Colonic mucosa (tissue), 4 donors: ENCODE measurements around the gene CD82. TPM values are rescaled to one million over a fixed set of nuclear protein-coding genes. Genes with fewer than 3 reads are reported as not detected.

ENCODE experiments used
- DNase-seq: peaks from one replicate; pipeline ENCODE4 v3.0.0-alpha.2; 2020
- H3K27ac ChIP-seq: fragments of 200-600 bp; one replicate; pipeline ENCODE4 v1.8.0; 2021
- H3K27me3 ChIP-seq: fragments of 200-600 bp; one replicate; pipeline ENCODE4 v1.8.0; 2021
- H3K36me3 ChIP-seq: fragments of 200-600 bp; one replicate; pipeline ENCODE4 v1.8.0; 2021
- H3K4me1 ChIP-seq: fragments of 200-600 bp; one replicate; pipeline ENCODE4 v1.8.0; 2021; ENCODE audit warnings: mild to moderate bottlenecking
- H3K4me3 ChIP-seq: fragments of 200-600 bp; one replicate; pipeline ENCODE4 v1.8.0; 2021
- H3K9ac ChIP-seq, 2 donors: one replicate each; pipeline ENCODE4 v1.7.0; 2013; ENCODE audit warnings: control low read depth in 2 of 2, low read depth in 2 of 2, low read length in 2 of 2
- H3K9me3 ChIP-seq: fragments of 200-600 bp; one replicate; pipeline ENCODE4 v1.8.0; 2021
- intact Hi-C: fragments of 100-400 bp; cut with DNase I; formaldehyde crosslinking; loops from one replicate; pipeline ENCODE4 v1.14.1; 2022
- total RNA-seq, 2 donors: library from RNA; stranded (reverse); fragmentation: NEBNext Ultra II Directional in 1 of 2; extraction: Animal tissue kit (Norgen Biotek cat#: 25700) in 1 of 2; gene quantifications; one replicate each; pipeline ENCODE4 v1.2.1, GENCODE V29; 2021
- TF ChIP-seq, protein P1 (sequence below): fragments of 200-600 bp; IDR thresholded peaks from one replicate; pipeline ENCODE4 v1.8.0; 2022; ENCODE audit warnings: antibody characterized with exemption, mild to moderate bottlenecking
- donor health status: healthy.
- donor health status: DM: no; HTN: no; CAD: no.
- donor health status: DM: no; HTN: no; CAD: no.

CD82 gene
- total RNA-seq, 2 donors from 2014 or later: 36.2 to 41.6 TPM

DNA sequence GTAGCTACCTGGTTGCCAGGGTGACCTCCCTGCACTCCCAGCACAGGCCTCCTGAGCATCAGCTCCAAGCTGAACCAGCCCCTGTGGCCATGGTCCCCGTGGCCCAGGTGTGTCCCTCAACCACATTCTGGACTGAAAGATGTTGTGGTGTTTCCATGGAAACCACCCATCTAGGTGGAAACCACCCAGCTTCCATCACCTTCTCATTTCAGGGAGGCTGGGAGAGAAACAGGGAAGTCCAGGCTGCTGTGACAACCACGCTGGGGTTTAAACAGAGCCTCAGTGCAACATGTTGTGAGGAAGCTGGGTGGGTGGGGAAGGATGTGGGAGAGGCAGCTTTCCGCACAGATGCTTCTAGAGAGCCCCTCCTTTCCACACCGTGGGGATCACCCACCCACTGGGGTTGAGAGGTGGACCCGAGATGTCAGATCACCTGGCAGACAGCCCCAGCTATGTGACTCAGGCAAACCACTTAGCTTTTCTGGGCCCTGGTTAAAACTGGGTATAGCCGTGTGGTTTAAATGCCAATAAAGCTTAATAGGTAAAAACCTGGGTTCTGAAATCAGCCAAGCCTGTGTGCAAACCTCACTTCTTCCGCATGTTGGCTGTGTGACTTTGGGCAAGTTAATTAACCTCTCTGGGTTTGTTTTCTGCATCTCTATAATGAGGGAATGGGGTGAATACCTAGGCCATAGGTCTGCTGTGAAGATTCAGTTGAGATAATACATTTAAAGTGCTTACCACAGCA lies 46.4 kb downstream of the CD82 start:
- H3K4me1 ChIP-seq: no peaks in the 10 kb centered on the region
- no peak overlapping the region for H3K9ac ChIP-seq
- intact Hi-C loops: loop anchor here (10.0 kb wide), 1 partner anchor 307 kb away; no protein-coding TSS in a partner anchor
- TF ChIP-seq, protein P1, sequence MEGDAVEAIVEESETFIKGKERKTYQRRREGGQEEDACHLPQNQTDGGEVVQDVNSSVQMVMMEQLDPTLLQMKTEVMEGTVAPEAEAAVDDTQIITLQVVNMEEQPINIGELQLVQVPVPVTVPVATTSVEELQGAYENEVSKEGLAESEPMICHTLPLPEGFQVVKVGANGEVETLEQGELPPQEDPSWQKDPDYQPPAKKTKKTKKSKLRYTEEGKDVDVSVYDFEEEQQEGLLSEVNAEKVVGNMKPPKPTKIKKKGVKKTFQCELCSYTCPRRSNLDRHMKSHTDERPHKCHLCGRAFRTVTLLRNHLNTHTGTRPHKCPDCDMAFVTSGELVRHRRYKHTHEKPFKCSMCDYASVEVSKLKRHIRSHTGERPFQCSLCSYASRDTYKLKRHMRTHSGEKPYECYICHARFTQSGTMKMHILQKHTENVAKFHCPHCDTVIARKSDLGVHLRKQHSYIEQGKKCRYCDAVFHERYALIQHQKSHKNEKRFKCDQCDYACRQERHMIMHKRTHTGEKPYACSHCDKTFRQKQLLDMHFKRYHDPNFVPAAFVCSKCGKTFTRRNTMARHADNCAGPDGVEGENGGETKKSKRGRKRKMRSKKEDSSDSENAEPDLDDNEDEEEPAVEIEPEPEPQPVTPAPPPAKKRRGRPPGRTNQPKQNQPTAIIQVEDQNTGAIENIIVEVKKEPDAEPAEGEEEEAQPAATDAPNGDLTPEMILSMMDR: no peak
- H3K27ac ChIP-seq: no peak overlapping the region
- no peaks in the 10 kb centered on the region for H3K9me3 ChIP-seq
- H3K36me3 ChIP-seq: no peaks in the 10 kb centered on the region
- H3K27me3 ChIP-seq: no peaks in the 10 kb centered on the region
- H3K4me3 ChIP-seq: no peak overlapping the region
- no peak for DNase-seq

DNA sequence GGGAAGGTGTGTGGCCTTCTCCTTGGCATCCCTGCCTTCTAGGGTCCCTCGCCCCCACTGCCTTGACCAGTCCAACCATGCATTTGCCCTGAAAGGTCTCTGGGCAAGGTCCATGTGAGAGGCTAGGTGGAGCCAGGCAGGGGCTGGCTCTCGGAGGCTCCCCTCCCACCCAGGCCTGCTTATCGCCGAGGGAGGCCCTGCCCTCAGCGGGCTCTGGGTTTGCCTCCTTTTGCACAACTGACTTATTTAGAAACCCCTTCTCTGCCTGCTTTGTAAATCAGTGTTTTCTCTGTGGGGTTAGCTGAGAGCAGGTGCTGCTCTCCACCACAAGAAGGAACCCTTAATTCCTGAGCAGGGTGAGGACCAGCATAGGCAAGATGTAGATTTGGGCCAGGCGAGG lies 47.7 kb downstream of the CD82 start:
- TF ChIP-seq, protein P1: no peak
- H3K9me3 ChIP-seq: no peaks in the 10 kb centered on the region
- DNase-seq: no peak
- no peak overlapping the region for H3K4me3 ChIP-seq
- no peaks in the 10 kb centered on the region for H3K27me3 ChIP-seq
- intact Hi-C loops: loop anchor here (10.0 kb wide), 1 partner anchor 308 kb away; no protein-coding TSS in a partner anchor
- H3K36me3 ChIP-seq: no peaks in the 10 kb centered on the region
- no peak overlapping the region for H3K27ac ChIP-seq
- H3K9ac ChIP-seq: no peak overlapping the region
- no peaks in the 10 kb centered on the region for H3K4me1 ChIP-seq

DNA sequence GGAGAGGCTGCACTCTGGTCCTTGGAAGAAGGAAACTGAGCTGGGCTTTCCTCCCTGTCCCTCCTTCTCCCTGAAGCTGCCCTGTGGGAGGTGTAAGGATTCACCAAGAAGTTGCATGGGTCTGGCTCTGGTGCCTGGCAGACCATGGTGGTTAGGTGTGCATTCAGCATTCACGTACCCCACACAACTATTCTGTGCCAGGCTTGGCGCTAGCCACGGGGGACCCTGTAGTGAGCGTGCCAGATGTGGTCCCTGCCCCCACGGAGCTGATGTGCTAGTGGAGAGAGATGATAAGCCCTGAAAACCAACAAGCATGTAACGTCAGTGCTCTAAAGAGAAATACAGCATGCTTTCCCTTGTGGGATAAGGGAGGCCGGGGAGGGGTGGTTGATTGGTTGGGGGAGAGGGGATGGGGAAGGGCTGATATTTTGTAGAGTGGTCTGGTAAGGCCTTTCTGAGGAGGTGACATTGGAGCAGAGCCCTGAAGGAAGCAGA lies 48.9 kb downstream of the CD82 start:
- TF ChIP-seq, protein P1: no peak
- no peak for DNase-seq

DNA sequence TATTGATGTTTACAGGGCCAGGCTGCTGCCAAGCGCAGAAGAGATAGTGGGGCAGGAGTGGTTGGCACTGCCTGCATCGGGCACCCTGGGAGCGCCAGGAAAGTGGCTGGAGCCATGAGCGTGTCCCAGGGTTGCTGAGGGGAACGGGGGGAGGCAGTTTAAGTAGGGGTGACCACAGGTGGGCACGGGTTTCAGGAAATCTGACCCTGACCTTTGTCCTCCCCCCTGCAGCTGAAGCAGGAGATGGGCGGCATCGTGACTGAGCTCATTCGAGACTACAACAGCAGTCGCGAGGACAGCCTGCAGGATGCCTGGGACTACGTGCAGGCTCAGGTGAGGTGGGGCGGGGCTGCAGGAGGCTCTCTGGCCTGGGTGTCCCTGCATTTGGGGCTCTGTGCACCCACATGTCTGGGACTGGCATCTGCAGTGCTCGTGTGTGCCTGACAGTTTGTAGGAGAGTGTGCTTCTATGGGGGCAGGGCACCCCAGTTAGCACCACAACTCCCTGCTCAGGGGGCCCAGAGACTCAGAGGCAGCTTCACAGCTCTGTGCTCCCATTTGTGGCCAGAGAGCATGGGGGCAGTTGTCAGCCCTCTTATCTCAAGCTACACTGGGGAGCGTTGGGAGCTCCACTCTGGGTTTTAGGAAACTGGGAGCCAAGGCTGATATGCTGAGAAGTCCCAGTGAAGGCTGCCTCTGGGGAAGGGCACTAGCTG lies 49.7 kb downstream of the CD82 start:
- no peak overlapping the region for H3K27ac ChIP-seq
- TF ChIP-seq, protein P1: no peak
- no peak overlapping the region for H3K4me3 ChIP-seq
- intact Hi-C loops: loop anchor here (10.0 kb wide), 1 partner anchor 310 kb away; no protein-coding TSS in a partner anchor
- no peak overlapping the region for H3K9ac ChIP-seq
- no peaks in the 10 kb centered on the region for H3K9me3 ChIP-seq
- no peaks in the 10 kb centered on the region for H3K36me3 ChIP-seq
- H3K27me3 ChIP-seq: no peaks in the 10 kb centered on the region
- no peak for DNase-seq
- no peaks in the 10 kb centered on the region for H3K4me1 ChIP-seq

More for the DNA sequence above, 48.9 kb downstream of the CD82 start:
- Histone ChIP-seq H3K36me3 (no peaks in the 10 kb centered on the region), H3K4me3 (no peak overlapping the region), H3K27ac (no peak overlapping the region), H3K27me3 (no peaks in the 10 kb centered on the region), H3K4me1 (no peaks in the 10 kb centered on the region), H3K9ac (no peak overlapping the region), H3K9me3 (no peaks in the 10 kb centered on the region)
- intact Hi-C loops: loop anchor here (10.0 kb wide), 1 partner anchor 310 kb away; no protein-coding TSS in a partner anchor

DNA sequence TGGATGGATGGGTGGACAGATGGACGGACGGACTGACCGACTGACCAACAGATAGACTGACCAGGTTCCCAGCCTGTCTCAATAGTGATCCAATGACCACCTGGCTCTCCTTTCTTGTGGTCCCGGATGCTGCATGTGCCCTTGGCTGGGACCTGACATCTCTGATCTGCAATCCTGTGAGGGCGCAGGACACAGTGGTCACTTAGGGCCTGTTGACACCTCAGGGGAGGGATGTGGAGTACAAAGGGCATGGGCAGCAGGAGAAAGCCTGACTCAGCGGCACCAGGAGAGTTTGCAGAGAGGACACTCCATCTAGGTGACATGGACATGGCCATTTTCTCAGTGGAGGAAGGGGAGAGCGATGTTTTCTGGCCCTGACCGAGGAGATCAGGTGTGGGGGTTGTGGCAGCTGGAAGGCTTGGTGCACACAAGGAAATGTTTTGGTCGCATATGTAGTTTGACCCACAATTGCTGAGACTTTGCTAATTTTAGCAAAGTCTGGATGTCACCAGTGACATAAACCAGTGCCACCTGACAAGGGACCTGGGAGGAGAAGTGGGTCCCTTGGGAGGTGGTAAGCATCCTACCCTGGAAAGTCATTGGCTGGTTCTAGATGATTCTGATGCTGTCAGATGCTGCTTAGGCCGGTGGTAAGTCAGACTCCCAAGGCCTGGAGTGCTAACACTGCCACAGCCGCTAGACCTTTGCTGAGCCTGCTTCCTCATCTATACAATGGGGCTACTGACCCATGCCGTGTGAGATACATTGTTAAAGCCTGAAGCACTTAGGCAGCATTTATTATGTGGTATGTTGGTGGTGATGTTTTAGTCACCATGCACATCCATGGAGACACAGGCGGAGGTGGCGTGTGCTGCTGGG lies 50.7 kb downstream of the CD82 start:
- Histone ChIP-seq H3K36me3 (no peaks in the 10 kb centered on the region), H3K4me1 (no peaks in the 10 kb centered on the region), H3K27me3 (no peaks in the 10 kb centered on the region), H3K4me3 (no peak overlapping the region), H3K9ac (no peak overlapping the region), H3K27ac (no peak overlapping the region), H3K9me3 (no peaks in the 10 kb centered on the region)
- intact Hi-C loops: loop anchor here (2.0 to 10.0 kb wide), 2 partner anchors 59 to 311 kb away; no protein-coding TSS in a partner anchor
- TF ChIP-seq, protein P1: no peak
- DNase-seq: no peak
